ENCODE results near the gene ACP7.

DNA sequence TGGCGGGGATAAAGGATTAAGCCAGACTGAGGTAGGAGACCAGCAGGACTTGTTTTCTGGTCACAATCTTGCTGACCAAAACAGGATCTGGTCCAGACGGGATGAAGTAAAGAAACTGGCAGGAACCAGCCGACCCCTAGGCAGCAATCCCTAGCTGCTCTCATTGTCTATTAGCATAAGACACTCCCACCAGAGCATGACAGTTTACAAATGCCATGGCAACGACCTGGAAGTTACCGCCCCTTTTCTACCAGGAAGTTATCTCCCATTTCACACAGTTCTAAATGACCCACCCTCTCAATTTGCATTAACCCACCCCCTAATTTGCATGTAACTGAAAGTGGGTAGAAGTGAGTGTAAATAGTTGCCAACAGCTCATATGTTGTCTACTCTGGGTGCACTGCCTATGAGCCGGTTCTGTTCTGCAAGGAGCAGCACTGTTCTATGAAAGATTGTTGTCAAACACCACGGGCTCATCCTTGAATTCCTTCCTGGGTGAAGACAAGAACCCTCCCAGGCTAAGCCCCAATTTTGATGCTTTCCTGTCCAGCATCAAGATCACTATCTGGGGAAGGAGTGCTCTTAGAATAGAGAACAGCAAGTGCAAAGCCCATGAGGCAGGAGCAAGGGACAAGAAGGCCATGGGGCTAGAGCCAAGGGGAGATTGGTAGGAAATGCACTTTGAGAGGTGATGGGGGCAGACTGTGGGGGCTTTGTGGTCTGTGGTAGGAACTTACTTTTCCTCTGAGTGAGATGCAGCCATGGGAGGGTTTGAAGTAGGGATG, 37.9 kb upstream of the ACP7 start:
- TF ChIP-seq, protein P1, sequence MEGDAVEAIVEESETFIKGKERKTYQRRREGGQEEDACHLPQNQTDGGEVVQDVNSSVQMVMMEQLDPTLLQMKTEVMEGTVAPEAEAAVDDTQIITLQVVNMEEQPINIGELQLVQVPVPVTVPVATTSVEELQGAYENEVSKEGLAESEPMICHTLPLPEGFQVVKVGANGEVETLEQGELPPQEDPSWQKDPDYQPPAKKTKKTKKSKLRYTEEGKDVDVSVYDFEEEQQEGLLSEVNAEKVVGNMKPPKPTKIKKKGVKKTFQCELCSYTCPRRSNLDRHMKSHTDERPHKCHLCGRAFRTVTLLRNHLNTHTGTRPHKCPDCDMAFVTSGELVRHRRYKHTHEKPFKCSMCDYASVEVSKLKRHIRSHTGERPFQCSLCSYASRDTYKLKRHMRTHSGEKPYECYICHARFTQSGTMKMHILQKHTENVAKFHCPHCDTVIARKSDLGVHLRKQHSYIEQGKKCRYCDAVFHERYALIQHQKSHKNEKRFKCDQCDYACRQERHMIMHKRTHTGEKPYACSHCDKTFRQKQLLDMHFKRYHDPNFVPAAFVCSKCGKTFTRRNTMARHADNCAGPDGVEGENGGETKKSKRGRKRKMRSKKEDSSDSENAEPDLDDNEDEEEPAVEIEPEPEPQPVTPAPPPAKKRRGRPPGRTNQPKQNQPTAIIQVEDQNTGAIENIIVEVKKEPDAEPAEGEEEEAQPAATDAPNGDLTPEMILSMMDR (conservative IDR thresholded peaks at IDR 0.05 in 1 of 2, IDR thresholded peaks at IDR 0.05 in 1 of 2; ENCODE audit: low read depth in 1 of 2, low read length in 2 of 2): no peak
- TF ChIP-seq EZH2 (IDR thresholded peaks at IDR 0.05; ENCODE audit: low read length, missing control alignments): no peak

All from fibroblast of lung (primary cell).